ENCODE results near the gene PLXNC1.

DNA sequence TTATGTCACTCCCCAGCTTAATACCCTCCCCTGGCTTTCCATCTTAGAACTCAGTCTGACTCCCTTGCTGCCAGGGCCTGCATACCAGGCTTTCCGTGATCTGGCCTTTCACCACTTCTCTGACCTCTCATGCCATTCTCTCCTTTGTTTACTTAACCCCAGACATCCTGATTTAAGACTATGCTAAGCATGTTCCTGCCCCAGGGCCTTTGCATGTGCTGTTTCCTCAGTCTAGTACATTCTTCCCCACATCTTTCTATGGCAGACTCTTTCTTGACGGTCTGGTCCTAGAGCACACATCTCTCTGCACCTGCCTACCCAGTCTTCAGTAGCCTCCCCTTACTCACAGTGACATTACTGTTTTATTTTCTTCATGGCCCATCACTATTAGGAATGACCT, 42.2 kb downstream of the PLXNC1 start:
- TF ChIP-seq, protein P1, sequence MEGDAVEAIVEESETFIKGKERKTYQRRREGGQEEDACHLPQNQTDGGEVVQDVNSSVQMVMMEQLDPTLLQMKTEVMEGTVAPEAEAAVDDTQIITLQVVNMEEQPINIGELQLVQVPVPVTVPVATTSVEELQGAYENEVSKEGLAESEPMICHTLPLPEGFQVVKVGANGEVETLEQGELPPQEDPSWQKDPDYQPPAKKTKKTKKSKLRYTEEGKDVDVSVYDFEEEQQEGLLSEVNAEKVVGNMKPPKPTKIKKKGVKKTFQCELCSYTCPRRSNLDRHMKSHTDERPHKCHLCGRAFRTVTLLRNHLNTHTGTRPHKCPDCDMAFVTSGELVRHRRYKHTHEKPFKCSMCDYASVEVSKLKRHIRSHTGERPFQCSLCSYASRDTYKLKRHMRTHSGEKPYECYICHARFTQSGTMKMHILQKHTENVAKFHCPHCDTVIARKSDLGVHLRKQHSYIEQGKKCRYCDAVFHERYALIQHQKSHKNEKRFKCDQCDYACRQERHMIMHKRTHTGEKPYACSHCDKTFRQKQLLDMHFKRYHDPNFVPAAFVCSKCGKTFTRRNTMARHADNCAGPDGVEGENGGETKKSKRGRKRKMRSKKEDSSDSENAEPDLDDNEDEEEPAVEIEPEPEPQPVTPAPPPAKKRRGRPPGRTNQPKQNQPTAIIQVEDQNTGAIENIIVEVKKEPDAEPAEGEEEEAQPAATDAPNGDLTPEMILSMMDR (IDR thresholded peaks at IDR 0.05), result no peak
- no peak for TF ChIP-seq POLR2A (IDR thresholded peaks at IDR 0.05)
- no peak for TF ChIP-seq EP300 (IDR thresholded peaks at IDR 0.05)
